Testis (tissue), 3 donors: ENCODE data around the gene ALG2. TPM values are rescaled to one million over a fixed set of nuclear protein-coding genes. Genes with fewer than 3 reads are reported as not detected.
"Not testable (repeated sequence)": the region's sequence is repeated elsewhere in the genome, so short reads cannot be mapped to it uniquely, and the experiment has no call there.

Experiments
- DNase-seq: peaks from one replicate; pipeline ENCODE4 v3.0.0-alpha.2; 2019
- H3K27ac ChIP-seq, 2 donors: fragments of 200-600 bp; sonication (generic); one replicate each; pipeline ENCODE4 v1.5.1; 2019
- H3K27me3 ChIP-seq: fragments of 200-600 bp; sonication (generic); one replicate; pipeline ENCODE4 v1.5.1; 2019
- H3K36me3 ChIP-seq: fragments of 200-600 bp; sonication (generic); one replicate; pipeline ENCODE4 v1.5.1; 2017; ENCODE audit warnings: low read depth; ENCODE audit errors: missing control alignments
- H3K4me1 ChIP-seq: fragments of 200-600 bp; sonication (generic); one replicate; pipeline ENCODE4 v1.5.1; 2019
- H3K4me3 ChIP-seq, 2 donors: fragments of 200-600 bp; sonication (generic); one replicate each; pipeline ENCODE4 v1.5.1; 2017 to 2019
- H3K9me3 ChIP-seq: fragments of 200-600 bp; sonication (generic); one replicate; pipeline ENCODE4 v1.5.1; 2017
- CTCF ChIP-seq, 3 experiments: fragments of 450-650 bp in 2 of 3; fragments of 200-600 bp in 1 of 3; sonication (generic) in 1 of 3; IDR thresholded peaks; one replicate each; pipeline ENCODE4 v1.5.1; 2016 to 2019; ENCODE audit warnings: antibody characterized with exemption in 3 of 3, mild to moderate bottlenecking in 2 of 3, moderate library complexity in 1 of 3
- POLR2A ChIP-seq: fragments of 450-650 bp; IDR thresholded peaks from one replicate; pipeline ENCODE4 v1.6.1; 2017; ENCODE audit warnings: antibody characterized with exemption, mild to moderate bottlenecking, moderate library complexity
- WGBS, 2 donors: methylation state at CpG; one replicate each; pipeline ENCODE4 v1.1.5; 2018; 5-methylcytosine and 5-hydroxymethylcytosine counted together
- intact Hi-C: fragments of 100-400 bp; cut with DNase I; formaldehyde crosslinking; loops from one replicate; pipeline ENCODE4 v1.15.1; 2023; ENCODE audit warnings: low total_unique reads
- polyA plus RNA-seq: library from polyadenylated mRNA; stranded (reverse); fragments of 350-450 nt; fragmentation: Illumina TruSeq; extraction: RNeasy Lipid Tissue Mini Kit (QIAGEN cat#74804); gene quantifications from one replicate; pipeline ENCODE4 v1.2.3, GENCODE V29; 2014; ENCODE audit warnings: low read depth, low replicate concordance; ENCODE audit not compliant: insufficient read depth
- total RNA-seq, 2 donors: library from RNA; depleted of rRNA; stranded (reverse); fragments of >200 nt; gene quantifications; one replicate each; pipeline ENCODE4 v1.2.3, GENCODE V29; 2016

Gene ALG2
- total and polyA plus RNA-seq, 3 donors from 2014 or later, result 37.9 to 48.0 (median 46.7) TPM

DNA sequence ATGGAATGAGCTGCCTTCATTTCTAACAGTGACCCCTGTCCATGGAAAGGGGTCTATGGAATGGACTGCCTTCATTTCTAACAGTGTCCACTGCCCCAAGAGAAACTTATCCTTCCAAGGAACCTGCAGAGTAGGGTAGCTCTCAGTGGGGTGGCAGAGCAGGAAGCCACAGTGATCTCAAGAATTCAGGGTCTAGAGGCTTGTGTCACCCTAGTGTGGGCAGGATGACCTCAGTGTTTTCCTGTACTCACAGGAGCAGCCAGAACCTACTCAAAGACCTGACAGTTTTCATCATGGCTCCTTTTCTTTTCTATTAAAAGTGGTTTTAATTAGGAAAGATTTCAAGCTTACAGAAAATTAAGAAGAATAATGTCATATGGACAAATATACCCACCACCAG lies 27.9 kb upstream of the ALG2 start:
- intact Hi-C loops, result no loop called here

GRCh38 chr9:99244344-99245260 lies 22.9 kb upstream of the ALG2 start:
- no peaks in the 10 kb centered on the region for H3K4me1 ChIP-seq
- no peaks in the 10 kb centered on the region for H3K9me3 ChIP-seq
- H3K36me3 ChIP-seq, result no peaks in the 10 kb centered on the region
- H3K27me3 ChIP-seq, result no peaks in the 10 kb centered on the region
- intact Hi-C loops, result no loop called here
- 74 to 75% methylated on average over 3 of the region's 3 CpGs for WGBS, 2 donors
- no peak for DNase-seq
- TF ChIP-seq POLR2A, result no peak
- no peak overlapping the region for H3K4me3 ChIP-seq
- no peak overlapping the region for H3K27ac ChIP-seq

More for the DNA sequence above, 27.9 kb upstream of the ALG2 start:
- no peaks in the 10 kb centered on the region for H3K36me3 ChIP-seq
- no peak overlapping the region for H3K27ac ChIP-seq
- TF ChIP-seq CTCF (IDR thresholded peaks at IDR 0.05) (no peak), POLR2A (no peak)
- DNase-seq, result no peak
- H3K4me3 ChIP-seq, result no peak overlapping the region
- H3K27me3 ChIP-seq, result no peaks in the 10 kb centered on the region
- no peaks in the 10 kb centered on the region for H3K9me3 ChIP-seq
- H3K4me1 ChIP-seq, result no peaks in the 10 kb centered on the region

- Histone ChIP-seq H3K27ac (no peak overlapping the region), H3K4me1 (no peaks in the 10 kb centered on the region), H3K36me3 (no peaks in the 10 kb centered on the region), H3K27me3 (no peaks in the 10 kb centered on the region), H3K9me3 (no peaks in the 10 kb centered on the region), H3K4me3 (no peak overlapping the region)
- intact Hi-C loops, result no loop called here
- no peak for DNase-seq
- WGBS, 2 donors, result 82 to 91% methylated on average over 7 of the region's 7 CpGs
- no peak for TF ChIP-seq CTCF (IDR thresholded peaks at IDR 0.05)
Measured at GRCh38 chr9:99241106-99241505, 19.4 kb upstream of the ALG2 start.

DNA sequence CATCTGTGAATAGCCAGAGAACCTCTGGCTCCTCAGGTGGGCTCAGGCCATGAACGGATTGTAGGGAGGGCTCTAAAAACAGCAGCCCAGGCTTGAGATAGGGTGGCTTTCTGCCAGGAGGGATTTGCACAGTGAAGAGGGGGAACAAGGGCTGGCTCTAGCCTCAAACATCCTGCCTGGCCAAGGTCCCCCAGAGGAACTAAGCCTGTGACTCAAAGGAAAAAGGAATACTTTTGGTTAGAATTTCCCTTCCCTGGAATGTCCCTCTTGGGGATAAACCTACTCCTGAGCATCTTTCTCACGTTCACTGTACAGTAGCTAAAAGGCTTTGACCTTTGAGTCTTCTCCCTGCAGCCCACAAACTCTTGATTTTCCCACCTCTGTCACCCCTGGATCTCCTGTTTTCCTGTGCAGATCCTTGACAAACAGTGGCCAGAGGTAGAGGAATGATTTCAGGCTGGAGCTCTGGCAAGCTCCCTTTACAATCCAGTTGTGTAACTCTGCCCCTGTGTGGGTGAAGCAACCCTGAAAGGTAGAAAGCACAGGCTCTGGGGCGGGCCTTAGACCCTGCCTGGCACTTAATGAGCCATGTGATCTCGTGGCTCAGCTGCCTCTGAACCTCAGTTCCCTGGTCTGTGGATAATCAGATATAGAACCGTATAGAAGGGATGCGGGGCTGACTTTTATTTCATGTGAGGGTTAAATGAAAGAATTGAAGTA lies 17.8 kb upstream of the ALG2 start:
- Histone ChIP-seq H3K4me3 (no peak overlapping the region), H3K36me3 (no peaks in the 10 kb centered on the region), H3K9me3 (no peaks in the 10 kb centered on the region), H3K4me1 (no peaks in the 10 kb centered on the region), H3K27ac (no peak overlapping the region), H3K27me3 (no peaks in the 10 kb centered on the region)
- WGBS, 2 donors, result 70 to 73% methylated on average over 6 of the region's 6 CpGs
- intact Hi-C loops, result no loop called here
- DNase-seq, result no peak
- TF ChIP-seq CTCF (IDR thresholded peaks at IDR 0.05), result no peak
- no peak for TF ChIP-seq POLR2A

- Histone ChIP-seq H3K27me3 (no peaks in the 10 kb centered on the region), H3K4me3 (no peak overlapping the region), H3K27ac (no peak overlapping the region), H3K4me1 (no peaks in the 10 kb centered on the region), H3K9me3 (no peaks in the 10 kb centered on the region), H3K36me3 (no peaks in the 10 kb centered on the region)
- no peak for DNase-seq
- intact Hi-C loops, result no loop called here
- TF ChIP-seq POLR2A (no peak), CTCF (IDR thresholded peaks at IDR 0.05) (no peak)
Measured at GRCh38 chr9:99238331-99238730, 16.6 kb upstream of the ALG2 start.

DNA sequence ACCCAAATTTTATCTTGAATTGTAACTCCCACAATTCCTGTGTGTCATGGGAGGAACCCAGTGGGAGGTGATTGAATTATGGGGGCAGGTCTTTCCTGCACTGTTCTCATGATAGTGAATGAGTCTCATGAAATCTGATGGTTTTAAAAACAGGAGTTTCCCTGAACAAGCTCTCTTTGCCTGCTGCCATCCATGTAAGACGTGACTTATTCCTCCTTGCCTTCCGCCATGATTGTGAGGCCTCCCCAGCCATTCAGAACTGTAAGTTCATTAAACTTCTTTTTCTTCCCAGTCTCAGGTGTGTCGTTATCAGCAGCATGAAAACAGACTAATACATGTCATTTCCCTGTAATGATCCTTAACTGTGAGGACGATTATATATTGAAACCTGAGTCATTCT lies 16.1 kb upstream of the ALG2 start:
- DNase-seq, intact Hi-C loops, H3K4me3 ChIP-seq, H3K36me3 ChIP-seq, H3K9me3 ChIP-seq, H3K27me3 ChIP-seq, H3K4me1 ChIP-seq, H3K27ac ChIP-seq: not testable (repeated sequence)
- 95 to 97% methylated on average over 4 of the region's 4 CpGs for WGBS, 2 donors
